Measurements from ENCODE around the gene DHX35. TPM values are rescaled to one million over a fixed set of nuclear protein-coding genes. Genes with fewer than 3 reads are reported as not detected.

Gene DHX35
- total RNA-seq, 2 donors from 2014 or later: 12.2 to 16.1 TPM

DNA sequence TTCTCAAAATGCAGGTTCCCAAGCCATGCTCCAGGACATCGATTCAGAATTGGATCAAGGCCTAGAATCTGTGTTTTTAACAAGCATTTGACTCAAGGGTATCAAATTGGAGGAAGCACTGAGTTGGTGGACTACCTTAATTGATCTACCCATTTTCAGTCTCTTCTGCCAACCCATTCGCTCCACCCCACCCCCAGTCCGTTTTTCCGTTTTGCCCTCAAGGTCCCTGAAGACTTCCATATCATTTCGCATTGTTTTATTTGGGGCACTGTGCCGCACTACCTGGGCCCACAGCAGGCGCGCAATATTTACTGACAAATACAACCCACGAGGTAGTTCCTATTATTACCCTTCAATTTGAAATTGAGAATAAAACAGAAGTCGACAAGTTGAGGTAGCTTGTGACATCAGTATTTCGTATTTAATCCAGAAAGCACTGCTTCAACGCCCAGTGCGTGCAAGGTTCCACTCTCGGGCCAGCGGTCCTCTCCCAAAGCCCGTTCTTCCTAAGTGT, 557 bp upstream of the DHX35 start:
- peaks cover 13% of the 10 kb centered on the region for H3K36me3 Mint-ChIP-seq (ENCODE audit: low read depth)
- H3K27me3 Mint-ChIP-seq (ENCODE audit: insufficient read depth): no peaks in the 10 kb centered on the region
- TF ChIP-seq, protein P1, sequence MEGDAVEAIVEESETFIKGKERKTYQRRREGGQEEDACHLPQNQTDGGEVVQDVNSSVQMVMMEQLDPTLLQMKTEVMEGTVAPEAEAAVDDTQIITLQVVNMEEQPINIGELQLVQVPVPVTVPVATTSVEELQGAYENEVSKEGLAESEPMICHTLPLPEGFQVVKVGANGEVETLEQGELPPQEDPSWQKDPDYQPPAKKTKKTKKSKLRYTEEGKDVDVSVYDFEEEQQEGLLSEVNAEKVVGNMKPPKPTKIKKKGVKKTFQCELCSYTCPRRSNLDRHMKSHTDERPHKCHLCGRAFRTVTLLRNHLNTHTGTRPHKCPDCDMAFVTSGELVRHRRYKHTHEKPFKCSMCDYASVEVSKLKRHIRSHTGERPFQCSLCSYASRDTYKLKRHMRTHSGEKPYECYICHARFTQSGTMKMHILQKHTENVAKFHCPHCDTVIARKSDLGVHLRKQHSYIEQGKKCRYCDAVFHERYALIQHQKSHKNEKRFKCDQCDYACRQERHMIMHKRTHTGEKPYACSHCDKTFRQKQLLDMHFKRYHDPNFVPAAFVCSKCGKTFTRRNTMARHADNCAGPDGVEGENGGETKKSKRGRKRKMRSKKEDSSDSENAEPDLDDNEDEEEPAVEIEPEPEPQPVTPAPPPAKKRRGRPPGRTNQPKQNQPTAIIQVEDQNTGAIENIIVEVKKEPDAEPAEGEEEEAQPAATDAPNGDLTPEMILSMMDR (conservative IDR thresholded peaks at IDR 0.05): no peak
- H3K27ac Mint-ChIP-seq: peak overlapping the region; percentile 95
- peaks cover 10% of the 10 kb centered on the region for H3K4me1 Mint-ChIP-seq
- peak overlapping the region; percentile 81 for H3K4me3 Mint-ChIP-seq
- Histone ChIP-seq H3K9me3 (ENCODE audit: control insufficient read depth, low read length) (no peaks in the 10 kb centered on the region), H3K4me3 (ENCODE audit: low read length) (peak overlapping the region; percentile 90), H3K27ac (ENCODE audit: low read depth, low read length) (peak overlapping the region; percentile 59), H3K36me3 (ENCODE audit: control insufficient read depth, insufficient read depth, low read length) (peaks cover 3% of the 10 kb centered on the region), H3K9ac (ENCODE audit: extremely low read depth, low read length, poor library complexity, severe bottlenecking) (peak overlapping the region; percentile 95), H3K27me3 (ENCODE audit: control insufficient read depth, insufficient read depth, low read length, poor library complexity, severe bottlenecking) (no peaks in the 10 kb centered on the region), H3K4me1 (ENCODE audit: control insufficient read depth, insufficient read depth, low read length) (no peaks in the 10 kb centered on the region)
- H3K9me3 Mint-ChIP-seq: no peaks in the 10 kb centered on the region
- WGBS, 2 experiments (ENCODE audit: insufficient coverage in 1 of 2, insufficient read length in 1 of 2): 19 to 35% methylated on average over 11 to 16 of the region's 16 CpGs
- DNase-seq: no peak

DNA sequence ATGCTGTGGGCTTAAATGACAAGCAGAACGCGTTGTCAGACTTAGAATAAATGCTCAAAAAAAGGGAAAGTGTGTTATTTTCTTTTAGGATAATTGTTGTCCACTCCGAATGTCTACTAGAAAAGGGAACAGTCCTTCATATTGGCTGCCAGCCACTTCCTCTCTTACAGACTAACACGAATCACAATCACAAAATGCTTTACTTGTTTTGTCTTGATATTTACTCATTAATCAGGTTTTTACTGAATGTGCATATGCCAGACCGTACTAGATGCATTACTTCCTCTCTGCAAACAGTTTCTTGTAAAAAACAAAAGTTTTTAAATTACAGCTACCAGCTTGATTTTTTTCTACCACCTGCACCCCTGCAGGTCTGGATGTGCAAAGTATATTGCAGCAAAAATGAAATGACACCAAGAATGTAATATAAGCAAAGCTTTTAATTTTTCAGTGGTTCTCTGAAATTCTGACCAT, 821 bp downstream of the DHX35 start:
- peak overlapping the region; percentile 95 for H3K9ac ChIP-seq (ENCODE audit: extremely low read depth, low read length, poor library complexity, severe bottlenecking)
- H3K27ac ChIP-seq (ENCODE audit: low read depth, low read length): peak overlapping the region; percentile 91
- peak overlapping the region; percentile 90 for H3K4me3 ChIP-seq (ENCODE audit: low read length)
- Mint-ChIP-seq H3K27ac (peak overlapping the region; percentile 97), H3K36me3 (ENCODE audit: low read depth) (peaks cover 13% of the 10 kb centered on the region), H3K4me1 (peaks cover 10% of the 10 kb centered on the region), H3K27me3 (ENCODE audit: insufficient read depth) (no peaks in the 10 kb centered on the region), H3K9me3 (no peaks in the 10 kb centered on the region), H3K4me3 (peak overlapping the region; percentile 81)
- H3K36me3 ChIP-seq (ENCODE audit: control insufficient read depth, insufficient read depth, low read length): peaks cover 3% of the 10 kb centered on the region
- TF ChIP-seq, protein P1 (conservative IDR thresholded peaks at IDR 0.05): no peak
- no peaks in the 10 kb centered on the region for H3K27me3 ChIP-seq (ENCODE audit: control insufficient read depth, insufficient read depth, low read length, poor library complexity, severe bottlenecking)
- no peaks in the 10 kb centered on the region for H3K4me1 ChIP-seq (ENCODE audit: control insufficient read depth, insufficient read depth, low read length)
- WGBS, 2 experiments (ENCODE audit: insufficient coverage in 1 of 2, insufficient read length in 1 of 2): 14 to 22% methylated on average over 2 to 5 of the region's 5 CpGs
- no peak for DNase-seq
- H3K9me3 ChIP-seq (ENCODE audit: control insufficient read depth, low read length): no peaks in the 10 kb centered on the region

GRCh38 chr20:38963745-38964144, 1.6 kb downstream of the DHX35 start:
- Mint-ChIP-seq H3K9me3 (no peaks in the 10 kb centered on the region), H3K27me3 (ENCODE audit: insufficient read depth) (no peaks in the 10 kb centered on the region), H3K4me1 (peaks cover 10% of the 10 kb centered on the region), H3K27ac (no peak overlapping the region), H3K4me3 (no peak overlapping the region), H3K36me3 (ENCODE audit: low read depth) (peaks cover 13% of the 10 kb centered on the region)
- Histone ChIP-seq H3K36me3 (ENCODE audit: control insufficient read depth, insufficient read depth, low read length) (peaks cover 4% of the 10 kb centered on the region), H3K4me3 (ENCODE audit: low read length) (peak overlapping the region; percentile 90), H3K9ac (ENCODE audit: extremely low read depth, low read length, poor library complexity, severe bottlenecking) (no peak overlapping the region), H3K27me3 (ENCODE audit: control insufficient read depth, insufficient read depth, low read length, poor library complexity, severe bottlenecking) (no peaks in the 10 kb centered on the region), H3K9me3 (ENCODE audit: control insufficient read depth, low read length) (no peaks in the 10 kb centered on the region), H3K27ac (ENCODE audit: low read depth, low read length) (no peak overlapping the region), H3K4me1 (ENCODE audit: control insufficient read depth, insufficient read depth, low read length) (no peaks in the 10 kb centered on the region)
- no peak for DNase-seq
- TF ChIP-seq, protein P1 (conservative IDR thresholded peaks at IDR 0.05): no peak

All from endodermal cell (in vitro differentiated cells).